ENCODE data around the gene TM4SF4.

TM4SF4 gene

GRCh38 chr3:149474250-149474817, at the start of gene TM4SF4:
TM4SF4 (plus strand) TSS chr3:149474697; CDS start chr3:149474878, 181 bp downstream.
- TF ChIP-seq, protein P1, sequence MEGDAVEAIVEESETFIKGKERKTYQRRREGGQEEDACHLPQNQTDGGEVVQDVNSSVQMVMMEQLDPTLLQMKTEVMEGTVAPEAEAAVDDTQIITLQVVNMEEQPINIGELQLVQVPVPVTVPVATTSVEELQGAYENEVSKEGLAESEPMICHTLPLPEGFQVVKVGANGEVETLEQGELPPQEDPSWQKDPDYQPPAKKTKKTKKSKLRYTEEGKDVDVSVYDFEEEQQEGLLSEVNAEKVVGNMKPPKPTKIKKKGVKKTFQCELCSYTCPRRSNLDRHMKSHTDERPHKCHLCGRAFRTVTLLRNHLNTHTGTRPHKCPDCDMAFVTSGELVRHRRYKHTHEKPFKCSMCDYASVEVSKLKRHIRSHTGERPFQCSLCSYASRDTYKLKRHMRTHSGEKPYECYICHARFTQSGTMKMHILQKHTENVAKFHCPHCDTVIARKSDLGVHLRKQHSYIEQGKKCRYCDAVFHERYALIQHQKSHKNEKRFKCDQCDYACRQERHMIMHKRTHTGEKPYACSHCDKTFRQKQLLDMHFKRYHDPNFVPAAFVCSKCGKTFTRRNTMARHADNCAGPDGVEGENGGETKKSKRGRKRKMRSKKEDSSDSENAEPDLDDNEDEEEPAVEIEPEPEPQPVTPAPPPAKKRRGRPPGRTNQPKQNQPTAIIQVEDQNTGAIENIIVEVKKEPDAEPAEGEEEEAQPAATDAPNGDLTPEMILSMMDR (IDR thresholded peaks at IDR 0.05; ENCODE audit: insufficient read depth, low read length, missing control alignments), result no peak
- no peak for DNase-seq (ENCODE audit: low read depth, low spot score)
- H3K4me3 ChIP-seq (ENCODE audit: low read depth, low read length), result no peak within 1 kb of the TSS
- POLR2A ChIA-PET, result no interaction called here
- CTCF ChIA-PET, result interaction anchor here (0.6 to 6.0 kb wide), 11 partner anchors 9 to 354 kb away, joined by 3 to 34 read pairs (median 8); no protein-coding TSS in a partner anchor

- DNase-seq (ENCODE audit: low read depth, low spot score), result no peak
- H3K4me3 ChIP-seq (ENCODE audit: low read depth, low read length), result no peak overlapping the region
- ChIA-PET CTCF (no interaction called here), POLR2A (no interaction called here)
- TF ChIP-seq, protein P1 (IDR thresholded peaks at IDR 0.05; ENCODE audit: insufficient read depth, low read length, missing control alignments), result no peak
Measured at GRCh38 chr3:149424918-149425317, 49.6 kb upstream of the TM4SF4 start.

- TF ChIP-seq, protein P1 (IDR thresholded peaks at IDR 0.05; ENCODE audit: insufficient read depth, low read length, missing control alignments), result no peak
- CTCF ChIA-PET, result interaction anchor here (1.5 kb wide), 1 partner anchor 73 kb away, joined by 3 read pairs; no protein-coding TSS in a partner anchor
Measured at GRCh38 chr3:149426325-149426724, 48.2 kb upstream of the TM4SF4 start.

GRCh38 chr3:149428087-149428486, 46.4 kb upstream of the TM4SF4 start:
- TF ChIP-seq, protein P1 (IDR thresholded peaks at IDR 0.05; ENCODE audit: insufficient read depth, low read length, missing control alignments), result no peak
- ChIA-PET POLR2A (no interaction called here), CTCF (interaction anchor here (1.3 to 1.5 kb wide), 2 partner anchors 13 to 52 kb away, joined by 3 read pairs; no protein-coding TSS in a partner anchor)
- DNase-seq (ENCODE audit: low read depth, low spot score), result no peak
- no peak overlapping the region for H3K4me3 ChIP-seq (ENCODE audit: low read depth, low read length)

More at GRCh38 chr3:149426325-149426724, 48.2 kb upstream of the TM4SF4 start:
- no peak for DNase-seq (ENCODE audit: low read depth, low spot score)
- H3K4me3 ChIP-seq (ENCODE audit: low read depth, low read length), result no peak overlapping the region
- POLR2A ChIA-PET, result no interaction called here

GRCh38 chr3:149430216-149430615, 44.3 kb upstream of the TM4SF4 start:
- no peak overlapping the region for H3K4me3 ChIP-seq (ENCODE audit: low read depth, low read length)
- TF ChIP-seq, protein P1 (IDR thresholded peaks at IDR 0.05; ENCODE audit: insufficient read depth, low read length, missing control alignments), result no peak
- DNase-seq (ENCODE audit: low read depth, low spot score), result no peak
- POLR2A ChIA-PET, result interaction anchor here (0.7 kb wide), 1 partner anchor 1172 kb away, joined by 5 read pairs; no protein-coding TSS in a partner anchor
- CTCF ChIA-PET, result interaction anchor here (1.8 kb wide), 1 partner anchor 32 kb away, joined by 4 read pairs; no protein-coding TSS in a partner anchor

DNA sequence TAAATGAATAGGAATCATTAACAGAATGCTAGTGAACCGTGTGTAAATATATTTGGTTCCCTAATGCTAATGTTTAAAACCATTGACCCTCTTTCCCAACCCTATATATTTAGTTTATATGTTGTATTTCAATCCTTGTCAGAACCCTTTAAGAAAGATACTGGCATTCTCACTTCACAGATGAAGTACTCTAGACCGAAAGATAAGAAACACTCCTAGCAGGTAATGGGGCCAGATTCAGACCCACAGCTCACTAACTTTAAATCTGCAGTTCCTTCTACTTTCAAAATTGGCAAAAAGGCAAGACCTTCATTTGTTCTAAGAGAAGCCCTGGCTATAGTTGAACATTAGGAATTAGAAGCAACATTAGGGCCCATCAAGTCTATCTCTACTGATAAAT, 42.3 kb upstream of the TM4SF4 start:
- ChIA-PET CTCF (interaction anchor here (1.2 kb wide), 1 partner anchor 340 kb away, joined by 3 read pairs; no protein-coding TSS in a partner anchor), POLR2A (no interaction called here)
- DNase-seq (ENCODE audit: low read depth, low spot score), result no peak
- H3K4me3 ChIP-seq (ENCODE audit: low read depth, low read length), result no peak overlapping the region
- TF ChIP-seq, protein P1 (IDR thresholded peaks at IDR 0.05; ENCODE audit: insufficient read depth, low read length, missing control alignments), result no peak
